Measurements from ENCODE around the gene REEP1.

DNA sequence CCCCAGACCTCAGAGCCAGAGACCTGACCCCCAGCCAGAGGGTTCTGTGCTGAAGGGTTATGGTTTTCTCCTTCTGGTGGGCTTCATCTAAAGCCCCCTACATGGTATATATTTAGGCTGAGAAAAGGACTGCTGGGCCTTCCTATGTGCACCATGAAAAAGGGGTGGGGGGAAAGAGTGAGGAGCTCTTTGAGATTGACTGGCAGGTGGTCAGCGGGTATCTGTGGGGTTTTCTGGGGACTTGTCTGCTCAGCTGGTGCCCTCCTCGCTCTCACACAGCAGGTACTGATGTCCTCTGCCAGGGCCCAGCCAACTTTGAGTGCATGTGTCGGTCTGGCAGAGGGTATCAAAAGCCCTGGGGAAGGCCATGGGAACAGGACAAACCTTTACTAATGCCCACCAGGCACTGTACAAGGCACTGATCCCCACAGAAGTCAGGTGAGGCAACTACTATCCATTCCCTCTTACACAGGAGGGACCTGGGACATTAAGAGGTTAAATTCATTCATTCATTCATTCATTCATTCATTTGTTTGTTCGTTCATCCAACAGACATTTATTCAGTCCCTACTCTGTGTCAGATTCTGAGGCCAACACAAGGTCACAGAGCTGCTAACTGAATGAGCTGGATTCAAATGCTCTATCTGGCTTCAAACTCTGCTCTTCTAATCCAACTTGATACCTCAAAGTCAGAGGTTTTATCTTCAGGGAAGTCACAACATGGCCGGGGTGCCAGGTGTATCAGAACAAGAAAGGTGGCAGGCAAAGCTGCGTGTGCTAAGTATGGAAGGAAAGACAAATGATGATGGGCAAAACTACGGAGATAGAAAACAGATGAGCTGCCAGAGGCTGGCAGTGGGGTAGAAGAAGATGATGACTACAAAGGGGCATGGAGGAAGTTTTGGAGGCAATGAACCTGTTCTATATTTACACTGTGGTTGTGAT, 44.6 kb downstream of the REEP1 start:
- TF ChIP-seq YY1 (IDR thresholded peaks at IDR 0.05; ENCODE audit: insufficient read depth, insufficient read length) = no peak
- TF ChIP-seq SUZ12 (IDR thresholded peaks at IDR 0.05; ENCODE audit: extremely low read depth, insufficient read depth, insufficient read length) = no peak
- TF ChIP-seq ZNF274 (IDR thresholded peaks at IDR 0.05; ENCODE audit: low read depth, low read length) = no peak
